ENCODE measurements around the gene FAM199X.
"Not testable (repeated sequence)": the region's sequence is repeated elsewhere in the genome, so short reads cannot be mapped to it uniquely, and the experiment has no call there.

FAM199X gene

DNA sequence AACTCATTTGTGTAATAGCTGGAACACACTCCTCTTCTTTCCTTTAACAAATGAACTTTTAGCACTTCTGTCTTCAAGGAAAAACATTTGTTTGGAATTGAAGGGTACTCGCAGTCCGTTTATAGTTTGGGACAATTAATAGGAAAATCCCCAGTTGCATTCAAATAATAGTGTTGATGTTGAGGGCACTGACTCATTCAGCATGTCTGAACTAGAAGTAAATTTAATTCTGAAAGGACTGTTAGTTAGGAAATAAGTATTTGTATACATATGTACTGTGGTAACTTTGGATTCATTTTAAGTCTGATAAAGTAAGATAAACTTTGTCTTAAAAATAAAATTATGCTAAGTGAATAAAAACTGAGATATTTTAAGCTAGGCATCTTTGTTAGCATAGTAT is 27.2 kb downstream of the FAM199X start:
- no peak for DNase-seq

DNA sequence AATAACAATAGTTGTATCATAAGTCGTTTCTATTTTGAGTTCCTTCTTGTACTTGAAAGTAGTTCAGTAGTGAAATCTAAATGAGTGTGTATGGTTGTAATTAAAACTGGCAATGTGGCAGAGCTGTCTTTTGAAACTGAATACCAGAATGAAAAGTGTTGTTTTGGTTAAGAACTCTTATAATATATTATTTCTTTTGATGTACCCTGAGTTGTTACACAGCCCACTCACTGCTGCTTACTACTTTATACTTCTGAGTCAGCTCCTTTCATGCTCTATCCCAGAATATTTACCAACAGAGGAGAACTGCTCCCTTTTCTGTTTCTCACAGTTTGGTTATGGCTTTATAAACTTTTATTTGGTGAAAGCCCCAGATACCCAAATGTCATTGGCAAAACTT is 28.8 kb downstream of the FAM199X start:
- DNase-seq: no peak

DNA sequence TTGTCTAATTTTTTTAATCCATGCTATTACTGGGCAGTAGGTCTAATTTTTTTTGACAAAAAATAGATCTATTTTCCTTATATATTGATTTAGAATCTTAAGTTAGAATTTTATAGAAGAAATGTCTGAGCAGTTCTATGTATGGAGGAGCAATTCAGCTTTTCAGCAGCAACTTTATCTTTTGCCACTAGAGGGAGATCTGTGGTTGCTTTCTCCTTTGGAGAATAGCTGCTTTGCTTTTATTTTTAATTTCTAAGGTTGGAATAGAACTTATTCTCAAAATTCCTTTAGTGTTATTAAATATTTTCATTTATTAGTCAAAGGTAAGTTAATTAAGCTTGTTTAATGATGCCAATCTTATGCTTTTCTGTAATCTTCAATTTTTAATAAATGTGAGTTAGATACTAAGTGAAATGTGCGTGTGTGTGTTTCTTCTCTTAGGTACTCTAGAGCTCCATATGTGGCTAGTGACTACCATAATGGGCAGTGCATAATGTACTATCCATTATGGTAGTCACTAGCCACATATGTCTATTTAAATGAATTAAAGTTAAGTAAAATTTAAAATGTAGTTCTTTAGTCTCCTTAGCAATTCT is 29.3 kb downstream of the FAM199X start:
- peak; percentile 61 for DNase-seq

GRCh38 chrX:104205548-104205947 is 39.3 kb downstream of the FAM199X start:
- DNase-seq: no peak

GRCh38 chrX:104211187-104211586 is 44.9 kb downstream of the FAM199X start:
- DNase-seq: no peak

- DNase-seq: not testable (repeated sequence)
These were observed 63.8 kb downstream of the FAM199X start for GRCh38 chrX:104230060-104230459.

Measured in OCI-M1 (cell line).